ENCODE results near the gene PAM16. TPM values are rescaled to one million over a fixed set of nuclear protein-coding genes. Genes with fewer than 3 reads are reported as not detected.

PAM16 gene
- total RNA-seq, 2 experiments from 2014 or later, result 67.8 to 71.3 TPM

GRCh38 chr16:4333308-4333638 lies 17.8 kb downstream of the PAM16 start:
- Mint-ChIP-seq H3K27me3 (ENCODE audit: low read depth) (no peaks in the 10 kb centered on the region), H3K27ac (no peak overlapping the region), H3K9me3 (no peaks in the 10 kb centered on the region), H3K4me3 (no peak overlapping the region), H3K4me1 (ENCODE audit: low read depth) (peaks cover 2% of the 10 kb centered on the region), H3K36me3 (ENCODE audit: low read depth) (no peaks in the 10 kb centered on the region)
- CTCF ChIA-PET, result interaction anchor here (0.7 to 9.2 kb wide), 3 partner anchors 43 to 71 kb away, joined by 3 to 80 read pairs (median 3); no protein-coding TSS in a partner anchor
- DNase-seq, result no peak
- intact Hi-C loops (cut with micrococcal nuclease), result no loop called here

DNA sequence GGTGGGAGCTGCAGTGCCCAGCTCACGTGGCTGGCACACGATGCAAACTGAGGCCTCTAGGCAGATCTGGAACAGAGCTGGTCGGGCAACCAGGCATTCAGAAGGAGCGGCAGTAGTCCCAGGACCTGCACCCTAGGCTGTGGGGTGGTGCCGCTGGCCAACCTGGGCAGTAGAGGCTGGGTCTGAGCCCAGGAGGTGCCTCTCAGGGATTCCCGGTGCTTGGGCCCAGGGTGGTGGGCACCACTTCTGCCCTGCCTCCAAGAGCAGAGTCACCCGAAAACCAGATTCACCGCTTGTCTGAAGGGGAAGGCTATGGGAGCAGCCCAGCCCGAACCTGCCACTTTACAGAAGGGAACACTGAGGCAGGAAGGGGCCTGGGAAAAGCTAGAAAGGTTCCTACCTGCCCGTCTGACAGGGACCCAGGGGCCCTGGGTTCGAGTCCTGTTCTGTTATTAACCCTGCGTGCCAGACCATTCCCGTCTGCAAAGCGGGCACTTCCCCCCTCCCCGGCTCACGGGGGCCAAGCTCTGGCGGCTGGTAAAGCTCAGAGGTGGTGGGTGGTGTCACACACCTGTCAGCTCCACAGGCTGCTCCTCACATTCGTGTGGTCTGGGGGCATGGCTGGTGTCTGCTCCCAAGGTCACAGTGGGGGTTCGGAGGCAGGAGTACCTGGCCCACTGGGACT lies 18.4 kb downstream of the PAM16 start:
- no peaks in the 10 kb centered on the region for H3K27me3 Mint-ChIP-seq (ENCODE audit: low read depth)
- no peak overlapping the region for H3K27ac Mint-ChIP-seq
- peaks cover 4% of the 10 kb centered on the region for H3K4me1 Mint-ChIP-seq (ENCODE audit: low read depth)
- H3K9me3 Mint-ChIP-seq, result no peaks in the 10 kb centered on the region
- no peak overlapping the region for H3K4me3 Mint-ChIP-seq
- DNase-seq, result no peak
- H3K36me3 Mint-ChIP-seq (ENCODE audit: low read depth), result no peaks in the 10 kb centered on the region
- intact Hi-C loops (cut with micrococcal nuclease), result no loop called here
- CTCF ChIA-PET, result interaction anchor here (0.7 to 9.2 kb wide), 7 partner anchors 9 to 71 kb away, joined by 3 to 80 read pairs (median 5); no protein-coding TSS in a partner anchor

DNA sequence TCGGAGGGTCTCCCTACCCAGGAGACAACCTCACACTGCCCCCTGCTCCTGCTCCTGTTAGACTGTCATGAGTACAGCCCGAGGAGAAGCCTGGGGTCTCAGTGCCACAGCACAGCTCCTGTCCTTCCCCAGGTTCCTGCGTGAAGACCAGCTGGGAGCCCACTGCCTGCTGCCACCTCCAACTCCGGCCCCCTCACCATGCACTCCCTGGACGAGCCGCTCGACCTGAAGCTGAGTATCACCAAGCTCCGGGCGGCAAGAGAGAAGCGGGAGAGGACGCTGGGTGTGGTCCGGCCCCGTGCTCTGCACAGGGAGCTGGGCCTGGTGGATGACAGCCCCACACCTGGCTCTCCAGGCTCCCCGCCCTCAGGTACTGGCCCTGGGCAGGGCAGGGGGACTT lies 19.0 kb downstream of the PAM16 start:
- no peak for DNase-seq
- Mint-ChIP-seq H3K4me3 (no peak overlapping the region), H3K27ac (no peak overlapping the region), H3K27me3 (ENCODE audit: low read depth) (no peaks in the 10 kb centered on the region), H3K4me1 (ENCODE audit: low read depth) (peaks cover 4% of the 10 kb centered on the region), H3K9me3 (no peaks in the 10 kb centered on the region), H3K36me3 (ENCODE audit: low read depth) (no peaks in the 10 kb centered on the region)
- CTCF ChIA-PET, result interaction anchor here (0.7 to 9.2 kb wide), 12 partner anchors 9 to 78 kb away, joined by 3 to 80 read pairs (median 4); partner anchors contain the start of gene VASN
- intact Hi-C loops (cut with micrococcal nuclease), result no loop called here

DNA sequence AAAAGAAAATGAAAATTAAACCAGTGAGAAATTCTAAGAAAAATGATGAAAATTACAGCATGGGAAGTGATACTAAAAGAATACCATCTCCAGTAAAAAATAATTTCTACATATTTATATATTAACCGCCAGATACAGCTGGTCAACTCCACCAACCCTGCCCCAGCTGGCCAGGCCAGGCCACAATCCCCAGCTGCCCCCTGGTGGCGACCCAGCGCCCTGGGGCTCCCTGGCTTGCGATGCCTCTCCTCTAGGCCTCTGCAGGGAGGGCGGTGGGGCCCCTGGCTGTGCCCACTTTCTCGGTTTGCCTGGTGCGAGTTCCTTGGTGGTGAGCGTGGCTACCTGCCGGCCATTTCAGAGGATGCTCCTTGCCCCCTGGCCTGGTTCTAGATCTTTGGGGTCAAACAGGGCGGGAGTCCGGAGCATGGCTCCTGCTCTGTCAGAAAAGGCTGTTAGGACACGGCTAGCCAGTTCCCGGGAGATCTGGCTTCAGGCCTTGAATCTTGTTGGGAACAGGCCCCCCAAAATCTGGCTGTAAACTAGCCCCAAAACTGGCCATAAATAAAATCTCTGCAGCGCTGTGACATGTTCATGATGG lies 20.7 kb downstream of the PAM16 start:
- Mint-ChIP-seq H3K9me3 (no peaks in the 10 kb centered on the region), H3K27ac (no peak overlapping the region), H3K27me3 (ENCODE audit: low read depth) (no peaks in the 10 kb centered on the region), H3K4me1 (ENCODE audit: low read depth) (peaks cover 4% of the 10 kb centered on the region), H3K4me3 (no peak overlapping the region), H3K36me3 (ENCODE audit: low read depth) (no peaks in the 10 kb centered on the region)
- CTCF ChIA-PET, result interaction anchor here (0.6 to 9.2 kb wide), 15 partner anchors 12 to 302 kb away, joined by 3 to 80 read pairs (median 3); no protein-coding TSS in a partner anchor
- DNase-seq, result peak; percentile 80
- intact Hi-C loops (cut with micrococcal nuclease), result loop anchor here (1.0 to 2.0 kb wide), 3 partner anchors 42 to 391 kb away; no protein-coding TSS in a partner anchor

- CTCF ChIA-PET, result interaction anchor here (0.5 to 9.2 kb wide), 17 partner anchors 10 to 77 kb away, joined by 3 to 80 read pairs (median 5); partner anchors contain the start of gene TFAP4
- no peak overlapping the region for H3K27ac Mint-ChIP-seq
- intact Hi-C loops (cut with micrococcal nuclease), result loop anchor here (5.0 to 10.0 kb wide), 2 partner anchors 57 to 344 kb away; partner anchors contain the start of gene TFAP4
Observed at GRCh38 chr16:4328782-4329775, 22.0 kb downstream of the PAM16 start.

DNA sequence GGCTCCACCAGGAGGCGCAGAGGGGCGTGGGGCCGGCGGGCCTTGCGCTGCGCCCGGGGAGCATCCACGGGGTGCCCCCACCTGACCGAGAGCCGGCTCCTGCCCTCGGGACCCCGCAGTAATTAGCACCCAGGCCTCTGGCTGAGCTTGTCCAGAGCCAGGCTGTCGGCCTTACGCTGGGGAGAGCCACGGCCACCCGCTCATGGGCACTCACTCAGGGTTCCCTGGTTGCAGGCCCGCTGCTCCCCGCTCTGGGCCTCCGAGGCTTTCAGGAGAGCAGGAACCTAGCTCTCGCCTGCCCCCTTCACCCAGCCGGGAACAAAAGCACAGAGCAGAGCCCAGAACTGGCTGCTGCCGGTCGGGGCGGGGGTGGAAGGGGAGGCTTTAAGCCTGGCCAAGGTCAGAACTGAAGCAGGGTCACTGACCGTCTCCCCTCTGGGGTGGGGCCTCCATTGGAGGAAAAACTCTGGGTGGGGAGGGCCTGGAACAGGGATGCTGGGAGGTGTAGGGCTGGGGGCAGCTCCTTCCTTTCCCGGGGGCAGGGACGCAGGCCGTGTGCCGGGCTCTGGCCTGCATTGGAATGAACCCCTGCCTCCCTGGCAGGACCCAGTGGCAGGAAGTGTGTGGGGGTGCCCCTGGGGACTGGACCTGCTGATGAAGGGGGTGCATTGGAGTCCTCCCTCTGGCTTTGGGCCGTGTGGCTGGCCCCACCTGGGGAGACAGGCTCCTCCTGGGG lies 22.9 kb downstream of the PAM16 start:
- no peaks in the 10 kb centered on the region for H3K36me3 Mint-ChIP-seq (ENCODE audit: low read depth)
- H3K27me3 Mint-ChIP-seq (ENCODE audit: low read depth), result no peaks in the 10 kb centered on the region
- DNase-seq, result peak; percentile 81
- H3K4me3 Mint-ChIP-seq, result peak overlapping the region; percentile 49
- intact Hi-C loops (cut with micrococcal nuclease), result loop anchor here (5.0 to 10.0 kb wide), 2 partner anchors 56 to 343 kb away; partner anchors contain the start of gene TFAP4
- H3K9me3 Mint-ChIP-seq, result no peaks in the 10 kb centered on the region
- CTCF ChIA-PET, result interaction anchor here (0.6 to 9.2 kb wide), 12 partner anchors 16 to 74 kb away, joined by 3 to 80 read pairs (median 5); partner anchors contain the start of gene TFAP4
- peaks cover 4% of the 10 kb centered on the region for H3K4me1 Mint-ChIP-seq (ENCODE audit: low read depth)
- no peak overlapping the region for H3K27ac Mint-ChIP-seq

More at GRCh38 chr16:4328782-4329775, 22.0 kb downstream of the PAM16 start:
- Mint-ChIP-seq H3K36me3 (ENCODE audit: low read depth) (no peaks in the 10 kb centered on the region), H3K4me1 (ENCODE audit: low read depth) (peaks cover 4% of the 10 kb centered on the region), H3K4me3 (no peak overlapping the region), H3K9me3 (no peaks in the 10 kb centered on the region), H3K27me3 (ENCODE audit: low read depth) (no peaks in the 10 kb centered on the region)
- DNase-seq, result no peak

DNA sequence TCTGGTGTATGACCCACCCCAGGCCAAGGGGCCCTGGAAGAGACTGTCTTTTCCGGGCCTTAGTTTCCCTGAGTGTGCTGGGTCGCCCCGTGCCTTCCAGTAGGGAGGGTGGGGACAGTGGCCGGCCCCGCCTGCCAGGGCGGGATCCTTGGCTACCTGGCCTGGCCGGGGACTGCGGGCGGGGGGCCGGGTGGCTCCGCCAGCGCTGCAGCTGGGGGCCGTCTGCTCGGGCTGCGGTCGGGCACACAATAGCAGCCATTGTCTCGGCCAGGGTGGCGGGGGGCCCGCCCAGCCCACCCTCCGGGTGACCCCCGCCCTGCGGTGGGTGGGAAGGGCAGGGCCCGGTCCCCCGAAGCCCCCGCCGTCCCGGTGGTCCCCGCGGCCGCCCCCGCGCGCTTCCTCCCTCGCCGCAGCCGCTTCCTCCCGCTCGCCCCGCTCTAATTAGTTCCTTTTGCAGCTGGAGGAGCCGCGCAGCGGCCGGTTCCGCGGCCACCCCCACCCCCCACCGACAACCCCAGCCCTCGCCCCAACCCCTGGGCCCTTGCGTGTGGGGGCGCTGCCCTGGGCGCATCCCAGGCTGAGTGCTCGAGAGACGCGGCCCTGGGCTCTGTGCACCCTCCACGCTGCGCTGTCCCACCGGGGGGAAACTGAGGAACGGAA lies 23.6 kb downstream of the PAM16 start:
- CTCF ChIA-PET, result interaction anchor here (0.6 to 9.2 kb wide), 13 partner anchors 10 to 75 kb away, joined by 3 to 80 read pairs (median 5); partner anchors contain the start of gene TFAP4
- no peaks in the 10 kb centered on the region for H3K36me3 Mint-ChIP-seq (ENCODE audit: low read depth)
- intact Hi-C loops (cut with micrococcal nuclease), result loop anchor here (5.0 to 10.0 kb wide), 2 partner anchors 55 to 343 kb away; partner anchors contain the start of gene TFAP4

DNA sequence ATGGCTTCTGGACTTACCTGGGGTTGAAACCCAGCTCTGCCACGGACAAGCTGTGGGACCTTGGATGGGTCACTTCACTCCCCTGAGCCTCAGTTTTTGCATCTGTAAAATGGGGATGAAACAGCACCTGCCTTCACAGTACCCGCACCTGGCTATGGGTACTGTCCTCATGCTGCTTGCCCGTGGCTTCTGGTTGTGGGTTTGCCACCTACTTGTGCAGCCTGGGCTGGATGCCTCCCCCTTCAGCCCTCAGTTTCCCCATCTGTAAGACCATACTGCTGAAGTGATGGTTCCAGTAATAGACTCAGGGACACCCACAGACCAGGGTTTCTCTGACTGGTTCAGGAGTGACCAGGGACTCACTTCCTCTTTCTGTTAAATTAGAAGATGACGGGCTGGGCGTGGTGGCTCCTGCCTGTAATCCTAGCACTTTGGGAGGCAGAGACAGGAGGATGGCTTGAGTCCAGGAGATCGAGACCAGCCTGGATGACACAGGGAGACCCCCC lies 25.8 kb downstream of the PAM16 start:
- intact Hi-C loops (cut with micrococcal nuclease), result loop anchor here (5.0 to 10.0 kb wide), 2 partner anchors 53 to 341 kb away; partner anchors contain the start of gene TFAP4
- H3K27ac Mint-ChIP-seq, result no peak overlapping the region
- DNase-seq, result no peak
- H3K9me3 Mint-ChIP-seq, result no peaks in the 10 kb centered on the region
- CTCF ChIA-PET, result no interaction called here
- H3K4me3 Mint-ChIP-seq, result no peak overlapping the region
- no peaks in the 10 kb centered on the region for H3K36me3 Mint-ChIP-seq (ENCODE audit: low read depth)
- no peaks in the 10 kb centered on the region for H3K27me3 Mint-ChIP-seq (ENCODE audit: low read depth)
- peaks cover 4% of the 10 kb centered on the region for H3K4me1 Mint-ChIP-seq (ENCODE audit: low read depth)

More for the DNA sequence above, 23.6 kb downstream of the PAM16 start:
- peak overlapping the region; percentile 49 for H3K4me3 Mint-ChIP-seq
- peaks cover 4% of the 10 kb centered on the region for H3K4me1 Mint-ChIP-seq (ENCODE audit: low read depth)
- no peaks in the 10 kb centered on the region for H3K27me3 Mint-ChIP-seq (ENCODE audit: low read depth)
- DNase-seq, result no peak
- H3K27ac Mint-ChIP-seq, result no peak overlapping the region
- H3K9me3 Mint-ChIP-seq, result no peaks in the 10 kb centered on the region

GRCh38 chr16:4324492-4325252 lies 26.4 kb downstream of the PAM16 start:
- H3K9me3 Mint-ChIP-seq, result no peaks in the 10 kb centered on the region
- H3K4me1 Mint-ChIP-seq (ENCODE audit: low read depth), result peaks cover 4% of the 10 kb centered on the region
- H3K27me3 Mint-ChIP-seq (ENCODE audit: low read depth), result no peaks in the 10 kb centered on the region
- H3K36me3 Mint-ChIP-seq (ENCODE audit: low read depth), result no peaks in the 10 kb centered on the region
- CTCF ChIA-PET, result no interaction called here
- no peak overlapping the region for H3K4me3 Mint-ChIP-seq
- no peak for DNase-seq
- H3K27ac Mint-ChIP-seq, result no peak overlapping the region
- intact Hi-C loops (cut with micrococcal nuclease), result loop anchor here (5.0 to 10.0 kb wide), 2 partner anchors 52 to 340 kb away; partner anchors contain the start of gene TFAP4

DNA sequence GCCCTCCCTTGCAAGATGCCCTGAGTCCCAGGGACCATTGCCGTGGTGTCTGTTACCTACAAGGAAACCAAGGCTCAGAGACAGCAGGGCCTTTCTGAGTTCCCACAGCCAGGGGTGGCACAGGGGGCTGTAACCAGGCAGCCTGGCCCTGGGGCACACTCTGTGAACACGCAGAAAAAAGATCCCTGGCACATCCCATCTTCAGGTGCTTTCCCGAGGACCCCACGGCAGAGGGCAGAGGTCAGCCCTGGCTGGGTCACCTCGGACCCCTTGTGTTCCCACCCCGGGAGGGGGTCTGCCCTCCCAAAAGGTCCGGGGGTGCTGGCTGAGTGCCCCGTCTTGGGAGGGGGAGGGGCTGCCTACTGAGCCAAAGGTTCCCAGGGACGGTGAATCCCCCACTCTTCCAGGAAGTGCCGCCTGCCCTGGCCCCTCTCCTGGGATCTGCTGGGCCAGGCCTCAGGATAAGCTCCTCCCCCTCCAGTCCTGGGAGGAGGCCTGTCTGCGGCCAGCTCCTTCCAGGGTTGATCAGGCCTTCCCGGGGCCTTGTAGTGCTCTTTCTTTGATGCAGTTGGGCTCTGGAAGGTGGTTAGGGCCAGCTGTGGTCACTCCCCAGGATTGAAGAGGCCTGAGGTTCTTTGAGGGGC lies 27.2 kb downstream of the PAM16 start:
- Mint-ChIP-seq H3K9me3 (no peaks in the 10 kb centered on the region), H3K27me3 (ENCODE audit: low read depth) (no peaks in the 10 kb centered on the region), H3K4me1 (ENCODE audit: low read depth) (peaks cover 4% of the 10 kb centered on the region), H3K27ac (no peak overlapping the region), H3K36me3 (ENCODE audit: low read depth) (no peaks in the 10 kb centered on the region), H3K4me3 (no peak overlapping the region)
- CTCF ChIA-PET, result interaction anchor here (0.6 kb wide), 1 partner anchor 126 kb away, joined by 3 read pairs; no protein-coding TSS in a partner anchor
- DNase-seq, result no peak
- intact Hi-C loops (cut with micrococcal nuclease), result loop anchor here (10.0 kb wide), 1 partner anchor 339 kb away; no protein-coding TSS in a partner anchor

Measured in activated naive CD4-positive, alpha-beta T cell treated with anti-CD3 and anti-CD28 coated beads for 36 hours (primary cell).